Thyroid gland (tissue), 4 donors: ENCODE data around the gene TOP2A.

Source experiments
- CTCF ChIP-seq, 6 experiments: fragments of 200-600 bp in 3 of 6; fragments of 450-650 bp in 3 of 6; sonication (generic) in 3 of 6; IDR thresholded peaks; one replicate each; pipeline ENCODE4 v1.5.1; 2016 to 2019; ENCODE audit warnings: antibody characterized with exemption in 6 of 6, mild to moderate bottlenecking in 2 of 6, inconsistent platforms in 1 of 6, moderate library complexity in 1 of 6
- POLR2A ChIP-seq, 2 donors: fragments of 450-650 bp; IDR thresholded peaks; one replicate each; pipeline ENCODE4 v1.6.1; 2017; ENCODE audit warnings: antibody characterized with exemption in 2 of 2, mild to moderate bottlenecking in 2 of 2, moderate library complexity in 1 of 2

GRCh38 chr17:40366861-40367518 lies 50.7 kb downstream of the TOP2A start:
- TF ChIP-seq POLR2A (IDR thresholded peaks at IDR 0.05) (no peak), CTCF (IDR thresholded peaks at IDR 0.05) (no peak)
